ENCODE measurements around the gene PTCH2.

The PTCH2 gene

DNA sequence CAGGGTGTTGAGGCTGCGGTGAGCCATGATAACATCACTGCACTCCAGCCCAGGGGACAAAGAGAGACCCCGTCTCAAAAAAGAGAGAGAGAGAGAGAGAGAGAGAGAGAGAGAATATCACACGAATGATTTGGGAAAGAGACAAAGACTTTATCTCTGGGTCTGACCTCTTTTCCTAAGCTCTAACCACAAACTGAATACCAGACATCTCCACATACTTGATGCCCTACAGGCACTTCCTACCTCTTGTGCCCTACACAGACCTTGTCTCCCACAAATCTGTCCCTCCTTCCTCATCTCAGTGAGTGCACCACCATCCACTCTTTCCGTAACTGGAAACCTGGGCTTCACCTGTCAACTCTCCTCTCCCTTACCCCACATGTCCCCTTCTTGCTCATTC, 27.0 kb upstream of the PTCH2 start:
- in situ Hi-C loops (cut with MboI; ENCODE audit: low sequenced_read_pairs, unreplicated experiment) = no loop called here

GRCh38 chr1:44867801-44868200, 24.7 kb upstream of the PTCH2 start:
- no peak for DNase-seq (ENCODE audit: low spot score)
- in situ Hi-C loops (cut with MboI; ENCODE audit: low sequenced_read_pairs, unreplicated experiment) = no loop called here
- TF ChIP-seq, protein P1, sequence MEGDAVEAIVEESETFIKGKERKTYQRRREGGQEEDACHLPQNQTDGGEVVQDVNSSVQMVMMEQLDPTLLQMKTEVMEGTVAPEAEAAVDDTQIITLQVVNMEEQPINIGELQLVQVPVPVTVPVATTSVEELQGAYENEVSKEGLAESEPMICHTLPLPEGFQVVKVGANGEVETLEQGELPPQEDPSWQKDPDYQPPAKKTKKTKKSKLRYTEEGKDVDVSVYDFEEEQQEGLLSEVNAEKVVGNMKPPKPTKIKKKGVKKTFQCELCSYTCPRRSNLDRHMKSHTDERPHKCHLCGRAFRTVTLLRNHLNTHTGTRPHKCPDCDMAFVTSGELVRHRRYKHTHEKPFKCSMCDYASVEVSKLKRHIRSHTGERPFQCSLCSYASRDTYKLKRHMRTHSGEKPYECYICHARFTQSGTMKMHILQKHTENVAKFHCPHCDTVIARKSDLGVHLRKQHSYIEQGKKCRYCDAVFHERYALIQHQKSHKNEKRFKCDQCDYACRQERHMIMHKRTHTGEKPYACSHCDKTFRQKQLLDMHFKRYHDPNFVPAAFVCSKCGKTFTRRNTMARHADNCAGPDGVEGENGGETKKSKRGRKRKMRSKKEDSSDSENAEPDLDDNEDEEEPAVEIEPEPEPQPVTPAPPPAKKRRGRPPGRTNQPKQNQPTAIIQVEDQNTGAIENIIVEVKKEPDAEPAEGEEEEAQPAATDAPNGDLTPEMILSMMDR (IDR thresholded peaks at IDR 0.05; ENCODE audit: borderline replicate concordance, control extremely low read depth, extremely low read depth, insufficient read depth, missing control alignments) = no peak

More for the DNA sequence above, 27.0 kb upstream of the PTCH2 start:
- TF ChIP-seq, protein P1 (IDR thresholded peaks at IDR 0.05; ENCODE audit: borderline replicate concordance, control extremely low read depth, extremely low read depth, insufficient read depth, missing control alignments) = no peak
- no peak for DNase-seq (ENCODE audit: low spot score)

DNA sequence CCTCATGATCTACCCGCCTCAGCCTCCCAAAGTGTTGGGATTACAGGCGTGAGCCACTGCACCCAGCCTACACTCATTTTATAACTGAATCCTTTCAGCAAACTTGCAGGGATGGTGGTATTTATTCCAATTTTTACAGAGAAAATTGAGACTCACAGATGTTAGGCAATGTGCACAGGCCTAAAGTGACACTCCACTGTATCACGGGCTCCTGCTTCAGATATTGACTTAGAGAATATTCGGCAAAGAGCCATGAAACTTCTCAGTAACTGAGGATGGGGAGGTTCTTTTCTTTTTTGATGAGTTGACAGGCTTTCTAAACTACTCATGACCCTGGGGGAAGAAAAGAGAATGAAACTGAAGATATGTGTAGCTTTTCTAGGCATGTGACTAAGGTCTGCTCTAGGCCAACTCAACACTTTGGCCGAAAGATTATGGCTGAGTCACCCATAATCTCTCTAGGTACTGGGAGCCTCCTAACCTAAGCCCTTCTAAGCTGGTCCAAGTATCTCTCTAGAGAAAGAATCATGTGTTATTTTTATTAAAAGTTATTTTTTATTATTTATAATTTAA, 19.9 kb upstream of the PTCH2 start:
- in situ Hi-C loops (cut with MboI; ENCODE audit: low sequenced_read_pairs, unreplicated experiment) = no loop called here
- no peak for DNase-seq (ENCODE audit: low spot score)
- TF ChIP-seq, protein P1 (IDR thresholded peaks at IDR 0.05; ENCODE audit: borderline replicate concordance, control extremely low read depth, extremely low read depth, insufficient read depth, missing control alignments) = no peak

DNA sequence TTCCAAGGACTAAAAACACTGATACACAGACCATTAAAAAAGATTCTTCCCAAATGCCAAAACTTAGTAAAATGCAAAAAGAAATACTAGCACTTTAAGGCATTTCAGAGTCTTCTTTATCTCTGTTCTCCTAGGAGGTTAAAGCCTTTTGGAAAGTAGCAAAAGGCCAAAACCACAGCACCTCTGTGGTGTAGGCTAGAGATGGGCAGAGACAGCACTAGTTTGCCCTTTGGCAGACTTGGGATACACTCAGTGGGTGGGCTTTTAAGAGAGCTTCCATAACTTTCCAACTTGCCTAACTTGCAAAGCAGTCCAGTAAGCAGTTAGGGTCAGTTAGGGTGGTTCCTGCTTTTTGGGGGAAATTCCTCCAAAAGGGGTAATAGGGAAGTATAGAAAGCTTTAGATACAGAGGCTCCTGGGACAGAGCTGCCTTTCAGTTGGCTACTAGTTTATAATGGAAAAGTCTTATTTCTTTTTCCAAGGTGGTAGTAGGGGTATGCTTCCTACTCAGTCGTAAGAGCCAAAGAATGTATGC, 17.9 kb upstream of the PTCH2 start:
- in situ Hi-C loops (cut with MboI; ENCODE audit: low sequenced_read_pairs, unreplicated experiment) = no loop called here
- TF ChIP-seq, protein P1 (IDR thresholded peaks at IDR 0.05; ENCODE audit: borderline replicate concordance, control extremely low read depth, extremely low read depth, insufficient read depth, missing control alignments) = no peak
- DNase-seq (ENCODE audit: low spot score) = no peak

DNA sequence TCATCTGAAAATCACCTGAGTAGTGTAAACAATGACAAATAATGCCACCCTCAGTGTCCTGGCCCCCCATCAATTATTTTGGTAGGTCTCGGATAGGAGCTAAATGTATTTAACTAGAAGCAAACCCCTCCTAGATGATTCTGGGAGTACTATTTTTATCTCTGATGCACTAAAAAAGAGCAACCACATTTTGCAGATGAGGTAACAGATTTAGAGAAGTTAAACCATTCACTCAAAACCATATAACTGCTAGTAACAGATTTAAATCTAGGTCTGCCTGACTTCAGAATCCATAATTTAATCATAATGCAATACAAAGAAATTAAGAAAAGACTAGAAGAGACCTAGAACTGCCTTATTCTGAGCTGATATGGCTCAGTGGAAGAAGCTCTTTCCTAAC, 17.3 kb upstream of the PTCH2 start:
- in situ Hi-C loops (cut with MboI; ENCODE audit: low sequenced_read_pairs, unreplicated experiment) = no loop called here
- DNase-seq (ENCODE audit: low spot score) = no peak
- TF ChIP-seq, protein P1 (IDR thresholded peaks at IDR 0.05; ENCODE audit: borderline replicate concordance, control extremely low read depth, extremely low read depth, insufficient read depth, missing control alignments) = no peak

DNA sequence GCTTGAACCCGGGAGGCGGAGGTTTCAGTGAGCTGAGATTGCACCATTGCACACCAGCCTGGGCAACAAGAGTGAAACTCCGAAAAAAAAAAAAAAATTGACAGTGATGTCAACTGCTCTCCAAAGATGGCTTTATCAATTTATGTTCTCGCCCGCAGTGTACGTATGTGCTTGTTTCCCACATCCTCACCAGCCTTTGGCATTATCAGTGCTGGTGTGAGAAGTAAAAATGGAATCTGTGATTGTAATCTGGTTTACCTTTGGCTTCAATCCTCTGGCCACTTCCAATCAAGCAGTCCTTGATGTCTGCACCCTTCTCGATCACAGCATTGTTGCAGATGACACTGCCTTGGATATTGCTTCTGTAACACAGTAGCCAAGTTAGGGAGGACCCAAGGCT, 14.4 kb upstream of the PTCH2 start:
- DNase-seq (ENCODE audit: low spot score) = no peak
- in situ Hi-C loops (cut with MboI; ENCODE audit: low sequenced_read_pairs, unreplicated experiment) = loop anchor here (10.0 kb wide), 1 partner anchor 147 kb away; no protein-coding TSS in a partner anchor
- TF ChIP-seq, protein P1 (IDR thresholded peaks at IDR 0.05; ENCODE audit: borderline replicate concordance, control extremely low read depth, extremely low read depth, insufficient read depth, missing control alignments) = no peak

All from GM13976 (cell line).